Colon (tissue), 2 donors: Measurements from ENCODE around the gene GAB2.
"Not testable (repeated sequence)": the region's sequence is repeated elsewhere in the genome, so short reads cannot be mapped to it uniquely, and the experiment has no call there.

ENCODE experiments used
- FAIRE-seq: peaks from 2 replicates; lab custom pipeline; 2012; peaks lifted over from hg19 to GRCh38; lab: Jason Lieb, UNC
- donor health status: control.
- donor health status: control.

Gene GAB2

GRCh38 chr11:78244546-78245255 lies 172.9 kb downstream of the GAB2 start:
- FAIRE-seq, result no peak

DNA sequence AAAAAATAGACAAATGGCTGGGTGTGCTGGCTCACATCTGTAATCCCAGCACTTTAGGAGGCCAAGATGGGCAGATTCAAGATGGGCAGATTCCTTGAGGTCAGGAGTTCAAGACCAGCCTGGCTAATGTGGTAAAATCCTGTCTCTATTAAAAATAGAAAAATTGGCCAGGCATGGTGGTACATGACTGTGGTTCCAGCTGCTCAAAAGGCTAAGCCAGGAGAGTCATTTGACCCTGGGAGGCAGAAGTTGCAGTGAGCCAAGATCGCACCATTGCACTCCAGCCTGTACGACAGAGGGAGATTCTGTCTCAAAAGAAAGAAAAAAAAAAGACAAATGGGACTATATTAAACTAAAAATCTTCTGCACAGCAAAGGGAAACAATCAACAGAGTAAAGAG lies 173.5 kb downstream of the GAB2 start:
- FAIRE-seq, result no peak

DNA sequence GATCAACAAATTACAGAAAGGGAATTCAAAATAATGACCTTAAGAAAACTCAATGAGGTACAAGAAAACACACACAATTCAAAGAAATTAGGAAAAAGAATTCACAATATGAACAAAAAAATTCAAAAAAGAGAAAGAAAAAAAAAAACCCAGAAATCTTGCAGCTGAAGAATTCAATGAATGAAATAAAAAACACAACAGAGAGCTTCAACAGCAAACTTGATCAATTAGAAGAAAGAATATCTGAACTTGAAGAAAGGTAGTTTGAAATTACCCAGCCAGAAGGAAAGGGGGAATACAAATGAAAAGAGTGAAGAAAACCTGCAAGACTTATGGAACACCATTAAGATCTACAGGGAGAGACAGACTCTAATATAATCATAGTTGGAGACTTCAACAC lies 176.1 kb downstream of the GAB2 start:
- FAIRE-seq, result no peak

DNA sequence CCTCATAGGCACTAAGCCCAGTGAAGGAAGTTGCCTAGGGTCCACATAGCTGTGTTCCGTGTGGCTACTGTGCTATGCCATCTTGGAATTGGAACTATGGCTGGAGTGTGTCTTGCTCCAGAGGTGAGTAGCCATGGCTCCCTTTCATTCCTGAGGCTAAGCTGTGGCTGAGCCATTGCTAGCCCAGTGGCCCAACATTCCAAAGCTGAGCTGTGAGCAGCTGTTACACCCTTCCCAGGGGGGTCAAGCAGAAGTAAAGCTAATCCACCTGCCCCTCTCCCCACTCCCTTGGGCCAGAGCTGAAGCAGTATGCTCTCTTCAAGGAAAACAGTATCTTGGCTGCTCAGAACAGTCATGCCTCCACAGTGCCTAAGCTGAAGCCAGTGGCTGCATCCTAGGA lies 177.8 kb downstream of the GAB2 start:
- no peak for FAIRE-seq

- FAIRE-seq, result no peak
Observed at GRCh38 chr11:78237293-78238046, 180.2 kb downstream of the GAB2 start.

GRCh38 chr11:78234006-78234405 lies 183.6 kb downstream of the GAB2 start:
- no peak for FAIRE-seq

GRCh38 chr11:78233046-78233445 lies 184.6 kb downstream of the GAB2 start:
- not testable (repeated sequence) for FAIRE-seq

- no peak for FAIRE-seq
Observed at GRCh38 chr11:78231962-78232501, 185.6 kb downstream of the GAB2 start.

DNA sequence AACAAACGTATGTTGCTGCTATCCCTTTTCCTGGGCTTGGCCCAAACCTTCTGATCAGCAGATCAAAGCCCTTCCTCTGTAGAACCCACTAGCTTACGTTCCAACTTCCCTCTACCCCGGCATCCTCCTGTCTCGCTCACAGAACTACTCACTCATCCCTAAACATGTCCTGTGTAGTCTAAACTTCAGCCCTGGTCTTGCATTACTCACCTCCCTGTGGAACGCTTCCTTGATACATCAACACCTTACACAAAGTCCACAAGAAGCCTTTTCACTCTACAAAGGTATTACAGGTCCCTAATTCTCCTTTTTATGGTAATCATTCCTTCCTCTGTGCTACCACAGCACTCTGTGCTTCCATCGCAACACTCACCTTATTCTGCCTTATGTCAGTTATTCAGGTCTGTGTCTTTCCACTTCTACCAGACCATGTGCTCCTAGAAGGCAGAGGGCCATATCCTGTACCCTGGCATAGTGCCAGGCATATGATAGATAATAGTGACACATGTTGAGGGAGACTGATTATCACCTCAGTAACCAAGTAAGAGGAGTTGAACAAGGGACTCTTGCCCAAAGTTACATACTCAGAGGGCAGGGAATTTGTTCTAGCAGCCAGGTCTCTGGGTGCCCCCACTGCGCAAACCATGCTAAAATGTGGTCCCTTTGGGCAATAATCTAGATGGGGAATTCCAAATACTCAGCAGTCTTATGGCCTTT lies 187.3 kb downstream of the GAB2 start:
- no peak for FAIRE-seq

DNA sequence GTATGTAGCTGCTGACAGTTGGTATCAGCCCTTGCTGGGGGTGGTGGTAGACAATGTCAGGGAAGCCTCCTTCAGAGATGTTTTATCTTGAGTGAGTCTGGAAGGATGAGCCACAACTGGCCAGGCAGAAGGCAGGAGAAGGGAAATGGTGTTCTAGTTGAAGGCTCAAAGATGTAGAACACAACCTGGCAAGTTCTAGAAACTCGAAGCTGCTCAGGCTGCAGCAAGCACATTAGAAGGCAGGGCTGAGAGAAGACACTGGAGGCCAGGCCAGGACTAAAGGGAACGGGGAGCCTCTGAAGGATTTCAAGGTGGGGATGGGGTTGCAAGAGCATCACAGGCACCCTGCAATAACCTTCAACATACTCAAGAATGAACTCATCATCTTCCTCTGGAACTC lies 188.5 kb downstream of the GAB2 start:
- no peak for FAIRE-seq

DNA sequence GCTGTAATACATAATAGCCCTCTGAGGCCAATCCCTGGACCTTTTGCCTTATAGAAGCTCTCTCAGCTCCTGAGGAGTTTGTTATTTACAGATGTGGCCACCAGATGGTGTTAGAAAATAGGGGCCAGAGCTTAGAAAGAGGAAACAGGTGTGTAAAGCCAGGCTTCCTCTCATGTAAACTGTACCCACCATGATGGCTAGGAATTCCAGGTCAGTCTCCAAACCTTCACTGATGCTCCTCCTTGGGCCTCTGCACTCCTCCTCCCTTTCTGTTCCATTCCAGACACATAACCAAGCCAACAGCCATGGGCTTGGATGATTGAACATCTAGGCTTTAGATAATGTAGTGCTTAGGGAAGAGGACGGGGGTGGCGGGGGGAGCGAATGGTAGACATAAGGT lies 189.2 kb downstream of the GAB2 start:
- FAIRE-seq, result no peak

GRCh38 chr11:78227921-78228320 lies 189.7 kb downstream of the GAB2 start:
- no peak for FAIRE-seq

- FAIRE-seq, result no peak
Observed at GRCh38 chr11:78226684-78227680, 190.6 kb downstream of the GAB2 start.

DNA sequence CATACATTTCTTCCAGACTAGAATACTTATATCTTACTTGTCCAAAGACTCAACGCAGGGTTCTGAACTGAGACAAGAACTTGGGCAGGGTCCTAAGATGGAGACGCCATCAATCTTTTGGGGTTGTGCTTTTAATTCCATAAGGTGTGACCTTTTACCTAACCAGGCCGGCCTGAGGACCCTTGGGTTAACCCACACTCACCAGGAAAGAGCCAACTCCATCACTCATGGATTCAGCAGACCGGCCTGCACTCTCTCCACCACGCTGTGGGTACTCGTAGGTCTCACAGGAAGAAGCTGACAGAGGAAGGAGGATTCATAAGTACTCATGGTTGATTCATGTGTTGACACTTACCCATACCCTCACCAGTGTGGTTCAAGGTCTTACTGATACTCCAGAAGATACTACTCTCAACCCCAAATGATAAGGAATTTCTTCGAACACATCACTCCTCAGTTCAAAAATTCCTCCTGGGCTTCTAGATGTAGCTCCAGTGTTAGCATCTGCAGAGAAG lies 192.7 kb downstream of the GAB2 start:
- no peak for FAIRE-seq

DNA sequence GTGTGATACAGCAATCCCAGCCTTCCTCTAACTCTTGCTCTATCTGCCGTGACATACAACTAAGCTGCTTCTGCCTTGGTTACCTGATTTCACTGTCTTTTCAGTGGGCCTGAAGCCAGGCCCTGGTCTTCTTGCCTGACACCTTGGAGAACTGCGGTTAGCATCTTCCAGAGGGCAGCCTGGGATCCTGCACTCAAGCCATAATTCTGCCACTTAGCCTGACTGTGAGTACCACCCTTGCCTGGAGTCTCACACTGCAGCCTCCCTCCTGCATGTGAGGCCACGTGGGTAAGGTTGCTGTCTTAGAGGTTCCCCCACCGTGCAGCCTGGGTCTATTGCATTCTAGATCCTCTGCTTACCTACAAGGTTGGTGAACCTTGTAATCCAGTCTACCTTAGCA lies 193.1 kb downstream of the GAB2 start:
- FAIRE-seq, result no peak

DNA sequence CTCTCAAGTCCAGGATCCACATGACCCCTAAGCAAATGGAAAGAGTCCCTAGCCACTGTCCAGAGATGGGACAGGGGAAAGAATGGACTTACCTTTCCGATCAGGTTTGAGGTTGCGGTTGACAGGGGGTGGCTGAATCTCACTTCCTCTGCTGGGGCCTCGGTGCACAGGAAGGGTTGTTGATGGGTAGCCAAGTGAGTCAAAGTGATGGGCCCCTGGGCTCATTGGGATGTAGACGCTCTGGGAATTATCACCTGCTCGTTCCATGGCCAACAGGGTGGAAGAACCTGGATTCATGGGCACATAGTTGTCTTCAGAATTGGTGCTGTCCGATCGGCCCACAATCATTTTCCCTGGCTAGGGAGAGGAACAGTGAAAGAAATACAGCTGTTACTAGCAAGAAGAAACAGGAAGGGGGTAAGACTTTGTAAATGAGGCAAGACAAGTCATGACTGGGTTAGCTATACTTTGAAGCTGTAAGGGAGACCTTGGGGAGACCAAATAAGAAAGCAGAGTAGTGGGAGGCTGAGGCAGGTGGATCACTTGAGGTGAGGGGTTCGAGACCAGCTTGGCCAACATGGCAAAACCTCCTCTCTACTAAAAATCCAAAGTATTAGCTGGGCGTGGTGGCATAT lies 194.2 kb downstream of the GAB2 start:
- FAIRE-seq, result no peak

- not testable (repeated sequence) for FAIRE-seq
Observed at GRCh38 chr11:78222726-78223125, 194.9 kb downstream of the GAB2 start.

GRCh38 chr11:78221396-78222315 lies 196.0 kb downstream of the GAB2 start:
- FAIRE-seq, result no peak

- no peak for FAIRE-seq
Observed at GRCh38 chr11:78220218-78221157, 197.1 kb downstream of the GAB2 start.
